Measurements from ENCODE around the gene GSTT4. TPM values are rescaled to one million over a fixed set of nuclear protein-coding genes. Genes with fewer than 3 reads are reported as not detected.

Gene GSTT4
- total RNA-seq, 4 donors from 2014 or later = not detected

GRCh38 chr22:24051028-24051427 lies 45.8 kb upstream of the GSTT4 start:
- no peaks in the 10 kb centered on the region for H3K4me1 ChIP-seq
- no peak for TF ChIP-seq EP300 (IDR thresholded peaks at IDR 0.05; ENCODE audit: low read depth)
- no peak for TF ChIP-seq POLR2AphosphoS5 (IDR thresholded peaks at IDR 0.05)
- no peak for TF ChIP-seq POLR2A (IDR thresholded peaks at IDR 0.05)
- no peak for TF ChIP-seq CTCF (IDR thresholded peaks at IDR 0.05)
- WGBS, 2 donors (ENCODE audit: low coverage in 1 of 2) = 96% methylated on average over 5 of the region's 5 CpGs; no CpG with 5 or more reads in 1 of the 2 donors
- no peak overlapping the region for H3K4me3 ChIP-seq
- intact Hi-C loops (cut with DNase I; ENCODE audit: low total_unique reads) = no loop called here
- in situ Hi-C loops (cut with MboI; ENCODE audit: low pct_ligation_motif_present in 1 of 4, low pct_unique_long_range_greater_than_20kb in 1 of 4, low sequenced_read_pairs in 3 of 4) = no loop called here
- H3K9me3 ChIP-seq = no peaks in the 10 kb centered on the region
- H3K27ac ChIP-seq = no peak overlapping the region
- no peak for DNase-seq
- no peaks in the 10 kb centered on the region for H3K27me3 ChIP-seq
- peaks cover 0 to 36% (median 11%) of the 10 kb centered on the region in 4 donors for H3K36me3 ChIP-seq

GRCh38 chr22:24049978-24050377 lies 44.7 kb upstream of the GSTT4 start:
- peaks cover 0 to 37% (median 13%) of the 10 kb centered on the region in 4 donors for H3K36me3 ChIP-seq
- TF ChIP-seq EP300 (IDR thresholded peaks at IDR 0.05; ENCODE audit: low read depth) (no peak), POLR2AphosphoS5 (IDR thresholded peaks at IDR 0.05) (no peak), POLR2A (IDR thresholded peaks at IDR 0.05) (no peak), CTCF (IDR thresholded peaks at IDR 0.05) (no peak)
- no peak overlapping the region for H3K27ac ChIP-seq
- in situ Hi-C loops (cut with MboI; ENCODE audit: low pct_ligation_motif_present in 1 of 4, low pct_unique_long_range_greater_than_20kb in 1 of 4, low sequenced_read_pairs in 3 of 4) (no loop called here), intact Hi-C loops (cut with DNase I; ENCODE audit: low total_unique reads) (no loop called here)
- DNase-seq = no peak
- H3K27me3 ChIP-seq = no peaks in the 10 kb centered on the region
- WGBS, 2 donors (ENCODE audit: low coverage in 1 of 2) = 90 to 100% methylated on average over 1 to 2 of the region's 2 CpGs
- H3K9me3 ChIP-seq = no peaks in the 10 kb centered on the region
- H3K4me3 ChIP-seq = no peak overlapping the region
- H3K4me1 ChIP-seq = no peaks in the 10 kb centered on the region

- Histone ChIP-seq H3K9me3 (no peaks in the 10 kb centered on the region), H3K4me1 (no peaks in the 10 kb centered on the region), H3K27ac (no peak overlapping the region), H3K36me3 (peaks cover 0 to 35% (median 13%) of the 10 kb centered on the region in 4 donors), H3K27me3 (no peaks in the 10 kb centered on the region), H3K4me3 (no peak overlapping the region)
- DNase-seq = no peak
- intact Hi-C loops (cut with DNase I; ENCODE audit: low total_unique reads) (no loop called here), in situ Hi-C loops (cut with MboI; ENCODE audit: low pct_ligation_motif_present in 1 of 4, low pct_unique_long_range_greater_than_20kb in 1 of 4, low sequenced_read_pairs in 3 of 4) (no loop called here)
- WGBS, 2 donors (ENCODE audit: low coverage in 1 of 2) = 93 to 98% methylated on average over 3 to 5 of the region's 5 CpGs
- TF ChIP-seq EP300 (IDR thresholded peaks at IDR 0.05; ENCODE audit: low read depth) = no peak
- TF ChIP-seq CTCF (IDR thresholded peaks at IDR 0.05) = no peak
- no peak for TF ChIP-seq POLR2AphosphoS5 (IDR thresholded peaks at IDR 0.05)
- no peak for TF ChIP-seq POLR2A (IDR thresholded peaks at IDR 0.05)
Measured at GRCh38 chr22:24049211-24049610, 44.0 kb upstream of the GSTT4 start.

GRCh38 chr22:24046024-24046423 lies 40.8 kb upstream of the GSTT4 start:
- Histone ChIP-seq H3K4me3 (no peak overlapping the region), H3K27me3 (no peaks in the 10 kb centered on the region), H3K27ac (no peak overlapping the region), H3K9me3 (no peaks in the 10 kb centered on the region), H3K4me1 (no peaks in the 10 kb centered on the region), H3K36me3 (peaks cover 0 to 48% (median 16%) of the 10 kb centered on the region in 4 donors)
- DNase-seq = no peak
- TF ChIP-seq POLR2AphosphoS5 (IDR thresholded peaks at IDR 0.05) (no peak), CTCF (IDR thresholded peaks at IDR 0.05) (no peak), EP300 (IDR thresholded peaks at IDR 0.05; ENCODE audit: low read depth) (no peak), POLR2A (IDR thresholded peaks at IDR 0.05) (no peak)
- intact Hi-C loops (cut with DNase I; ENCODE audit: low total_unique reads) = no loop called here
- in situ Hi-C loops (cut with MboI; ENCODE audit: low pct_ligation_motif_present in 1 of 4, low pct_unique_long_range_greater_than_20kb in 1 of 4, low sequenced_read_pairs in 3 of 4) = no loop called here
- 80% methylated on average over 5 of the region's 5 CpGs; no CpG with 5 or more reads in 1 of the 2 donors for WGBS, 2 donors (ENCODE audit: low coverage in 1 of 2)

All from transverse colon (tissue), 4 donors.